ENCODE measurements around the gene LAPTM5. TPM values are rescaled to one million over a fixed set of nuclear protein-coding genes. Genes with fewer than 3 reads are reported as not detected.

Gene LAPTM5
- polyA plus RNA-seq, 3 donors: 1,019 to 1,669 (median 1,153) TPM

DNA sequence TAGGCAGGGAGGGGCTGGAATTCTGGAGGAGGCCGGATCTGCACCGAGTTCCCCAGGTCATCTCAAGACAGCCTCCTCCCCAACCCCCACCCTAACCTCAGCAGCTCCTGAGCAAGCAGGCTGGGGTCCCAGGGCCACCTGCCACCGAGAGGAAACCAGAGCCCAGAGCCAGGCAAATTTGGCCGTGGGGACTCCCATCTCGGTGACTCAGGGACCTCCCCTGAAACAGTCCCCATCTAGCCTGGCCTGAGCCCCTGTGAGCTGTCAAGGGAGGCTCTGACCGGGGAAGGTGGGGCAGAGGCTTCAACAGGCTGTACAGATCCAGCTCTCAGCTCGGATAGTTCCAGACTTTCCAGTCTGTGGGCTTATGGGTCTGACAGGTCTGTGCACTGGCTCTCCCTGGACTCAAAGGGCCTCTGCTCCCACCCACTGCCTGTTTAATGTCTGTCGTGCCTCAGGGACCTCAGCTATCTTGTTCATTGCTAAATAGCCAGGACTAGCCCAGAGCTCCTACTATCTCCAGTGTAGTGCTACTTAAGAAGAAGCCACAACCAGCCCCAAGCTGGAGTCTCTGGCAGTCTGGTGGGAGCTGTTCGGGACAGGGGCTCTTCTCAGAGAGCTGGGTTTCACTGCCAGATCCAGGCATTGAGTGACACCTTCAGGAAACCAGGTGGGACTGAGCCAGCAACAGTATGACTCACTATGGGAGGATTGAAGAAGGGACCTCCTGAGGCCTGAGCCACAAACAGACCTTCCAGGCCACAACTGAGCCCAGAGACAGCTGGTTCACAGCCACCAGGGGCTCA lies 59.8 kb downstream of the LAPTM5 start:
- no peak overlapping the region for H3K4me3 ChIP-seq (replicated peaks in 1 of 3; ENCODE audit: low read depth in 2 of 3, low read length in 3 of 3)
- H2AFZ ChIP-seq (ENCODE audit: insufficient read depth, low read depth, low read length, poor library complexity, severe bottlenecking): no peak overlapping the region
- H4K20me1 ChIP-seq (ENCODE audit: insufficient read depth, low read length): no peaks in the 10 kb centered on the region
- TF ChIP-seq CTCF (IDR thresholded peaks at IDR 0.05): no peak
- peaks cover 1 to 9% (median 7%) of the 10 kb centered on the region in 3 donors for H3K27me3 Mint-ChIP-seq (ENCODE audit: low read depth in 3 of 3)
- DNase-seq: no peak
- H3K27ac Mint-ChIP-seq: no peak overlapping the region
- peaks cover 2% of the 10 kb centered on the region for H3K4me1 Mint-ChIP-seq
- H3K4me2 ChIP-seq (replicated peaks; ENCODE audit: extremely low read depth, low read length, poor library complexity, severe bottlenecking): no peak overlapping the region
- no peak overlapping the region for H3K27ac ChIP-seq (ENCODE audit: low read depth in 1 of 2, low read length in 2 of 2)
- intact Hi-C loops (cut with micrococcal nuclease): no loop called here
- H3K4me1 ChIP-seq (ENCODE audit: control insufficient read depth in 1 of 2, insufficient read depth in 2 of 2, low read length in 2 of 2): no peaks in the 10 kb centered on the region
- WGBS (ENCODE audit: insufficient coverage): 79% methylated on average over 6 of the region's 9 CpGs
- H3K9me3 Mint-ChIP-seq: peaks cover 0 to 4% (median under 1%) of the 10 kb centered on the region in 7 donors
- no peaks in the 10 kb centered on the region for H3K36me3 ChIP-seq (replicated peaks in 1 of 2; ENCODE audit: control insufficient read depth in 1 of 2, insufficient read depth in 2 of 2, low read length in 2 of 2)
- H3K79me2 ChIP-seq (ENCODE audit: insufficient read depth, low read length): no peaks in the 10 kb centered on the region
- no peak overlapping the region for H3K9ac ChIP-seq (ENCODE audit: insufficient read depth, low read length, poor library complexity, severe bottlenecking)
- peaks cover 3 to 6% of the 10 kb centered on the region in 2 donors for H3K9me3 ChIP-seq (replicated peaks in 1 of 2; ENCODE audit: control insufficient read depth in 1 of 2, insufficient read depth in 1 of 2, low read length in 2 of 2)
- H3K27me3 ChIP-seq (ENCODE audit: control insufficient read depth in 2 of 2, insufficient read depth in 2 of 2, low read length in 2 of 2): no peaks in the 10 kb centered on the region
- no peak overlapping the region for H3K4me3 Mint-ChIP-seq
- no peaks in the 10 kb centered on the region for H3K36me3 Mint-ChIP-seq

DNA sequence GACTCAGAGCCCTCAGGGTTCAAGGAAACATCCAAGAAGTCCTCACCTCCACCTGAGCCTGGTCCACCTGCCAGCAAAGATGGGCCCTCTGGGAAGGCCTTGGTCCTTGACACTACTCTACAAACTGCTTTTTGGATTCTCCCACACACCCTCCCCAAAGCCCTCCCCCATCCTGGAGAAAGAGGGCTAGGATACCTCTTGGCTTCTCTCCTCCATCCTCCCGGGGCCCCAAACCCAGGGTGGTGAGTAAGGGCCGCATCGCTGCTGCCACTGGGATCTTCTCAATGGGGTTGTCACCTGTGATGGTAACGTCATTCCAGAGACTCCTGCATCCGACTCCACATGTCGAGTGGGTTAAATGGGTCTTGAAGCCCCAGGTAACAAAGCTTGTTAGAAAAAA lies 60.7 kb downstream of the LAPTM5 start:
- H3K9me3 Mint-ChIP-seq: peaks cover 0 to 8% (median 6%) of the 10 kb centered on the region in 7 donors
- Histone ChIP-seq H3K4me2 (replicated peaks; ENCODE audit: extremely low read depth, low read length, poor library complexity, severe bottlenecking) (no peak overlapping the region), H3K9ac (ENCODE audit: insufficient read depth, low read length, poor library complexity, severe bottlenecking) (no peak overlapping the region), H3K27ac (ENCODE audit: low read depth in 1 of 2, low read length in 2 of 2) (no peak overlapping the region), H3K79me2 (ENCODE audit: insufficient read depth, low read length) (no peaks in the 10 kb centered on the region), H4K20me1 (ENCODE audit: insufficient read depth, low read length) (no peaks in the 10 kb centered on the region), H2AFZ (ENCODE audit: insufficient read depth, low read depth, low read length, poor library complexity, severe bottlenecking) (no peak overlapping the region), H3K4me1 (ENCODE audit: control insufficient read depth in 1 of 2, insufficient read depth in 2 of 2, low read length in 2 of 2) (no peaks in the 10 kb centered on the region), H3K9me3 (replicated peaks in 1 of 2; ENCODE audit: control insufficient read depth in 1 of 2, insufficient read depth in 1 of 2, low read length in 2 of 2) (peaks cover 6 to 9% of the 10 kb centered on the region in 2 donors), H3K27me3 (ENCODE audit: control insufficient read depth in 2 of 2, insufficient read depth in 2 of 2, low read length in 2 of 2) (no peaks in the 10 kb centered on the region), H3K4me3 (replicated peaks in 1 of 3; ENCODE audit: low read depth in 2 of 3, low read length in 3 of 3) (no peak overlapping the region), H3K36me3 (replicated peaks in 1 of 2; ENCODE audit: control insufficient read depth in 1 of 2, insufficient read depth in 2 of 2, low read length in 2 of 2) (no peaks in the 10 kb centered on the region)
- H3K4me1 Mint-ChIP-seq: peaks cover 4% of the 10 kb centered on the region
- intact Hi-C loops (cut with micrococcal nuclease): no loop called here
- no peak overlapping the region for H3K4me3 Mint-ChIP-seq
- no peak overlapping the region for H3K27ac Mint-ChIP-seq
- 92% methylated on average over 6 of the region's 6 CpGs for WGBS (ENCODE audit: insufficient coverage)
- no peaks in the 10 kb centered on the region for H3K36me3 Mint-ChIP-seq
- no peak for DNase-seq
- no peak for TF ChIP-seq CTCF (IDR thresholded peaks at IDR 0.05)
- peaks cover 4 to 15% (median 9%) of the 10 kb centered on the region in 3 donors for H3K27me3 Mint-ChIP-seq (ENCODE audit: low read depth in 3 of 3)
